Brain microvascular endothelial cell (primary cell): Measurements from ENCODE around the gene PCDHGB3.
A peak's percentile ranks its signal among the peaks of the same experiment; 100 is the strongest.
"Not testable (repeated sequence)": the region's sequence is repeated elsewhere in the genome, so short reads cannot be mapped to it uniquely, and the experiment has no call there.

ENCODE experiments used
- DNase-seq: peaks from one replicate; pipeline ENCODE4 v3.0.0-alpha.2; 2020
- H3K27ac ChIP-seq: fragments of 250-450 bp; sonication (Bioruptor Pico); 2 replicates; pipeline ENCODE4 v1.5.1; 2020; ENCODE audit warnings: mild to moderate bottlenecking, moderate library complexity
- H3K27me3 ChIP-seq: fragments of 250-450 bp; sonication (Bioruptor Pico); replicated peaks from 2 replicates; pipeline ENCODE4 v1.5.1; 2020; ENCODE audit warnings: mild to moderate bottlenecking
- H3K36me3 ChIP-seq: fragments of 250-450 bp; sonication (Bioruptor Pico); replicated peaks from 2 replicates; pipeline ENCODE4 v1.5.1; 2020; ENCODE audit warnings: mild to moderate bottlenecking
- H3K4me3 ChIP-seq: 2 replicates; pipeline ENCODE4 v1.5.1; 2011; ENCODE audit warnings: low read depth, mild to moderate bottlenecking, control low read depth, low read length, moderate library complexity
- CTCF ChIP-seq: IDR thresholded peaks from 2 replicates; pipeline ENCODE4 v1.5.1; 2011; ENCODE audit warnings: low read depth, mild to moderate bottlenecking, moderate library complexity, low read length, control low read depth, inconsistent platforms; ENCODE audit errors: missing control alignments
- in situ Hi-C: cut with HindIII; loops from 2 replicates; pipeline ENCODE4 v1.10.0; 2017; ENCODE audit warnings: low sequenced_read_pairs, low pct_ligation_motif_present

Gene PCDHGB3

DNA sequence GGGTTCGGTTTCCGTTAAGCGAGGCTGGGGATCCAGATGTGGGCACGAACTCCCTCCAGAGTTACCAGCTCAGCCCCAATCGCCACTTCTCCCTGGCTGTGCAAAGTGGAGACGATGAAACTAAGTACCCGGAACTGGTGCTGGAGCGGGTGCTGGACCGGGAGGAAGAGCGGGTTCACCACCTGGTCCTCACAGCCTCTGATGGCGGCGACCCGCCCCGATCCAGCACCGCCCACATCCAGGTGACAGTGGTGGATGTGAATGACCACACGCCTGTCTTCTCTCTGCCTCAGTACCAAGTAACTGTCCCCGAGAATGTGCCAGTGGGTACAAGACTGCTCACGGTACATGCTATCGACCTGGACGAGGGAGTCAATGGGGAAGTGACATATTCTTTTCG is 13.3 kb downstream of the PCDHGB3 start:
- DNase-seq = no peak

GRCh38 chr5:141384471-141385267 is 14.6 kb downstream of the PCDHGB3 start:
- no peak overlapping the region for H3K27ac ChIP-seq
- DNase-seq = no peak
- in situ Hi-C loops = no loop called here
- H3K36me3 ChIP-seq = no peaks in the 10 kb centered on the region
- no peaks in the 10 kb centered on the region for H3K27me3 ChIP-seq
- no peak overlapping the region for H3K4me3 ChIP-seq
- no peak for TF ChIP-seq CTCF

More for the DNA sequence above, 13.3 kb downstream of the PCDHGB3 start:
- H3K36me3 ChIP-seq = no peaks in the 10 kb centered on the region
- no peak overlapping the region for H3K27ac ChIP-seq
- no peak for TF ChIP-seq CTCF
- no peaks in the 10 kb centered on the region for H3K27me3 ChIP-seq
- in situ Hi-C loops = no loop called here
- no peak overlapping the region for H3K4me3 ChIP-seq

- in situ Hi-C loops, H3K36me3 ChIP-seq, H3K27ac ChIP-seq, H3K27me3 ChIP-seq: not testable (repeated sequence)
- peak within 1 kb of the TSS; percentile 30 for H3K4me3 ChIP-seq
- DNase-seq = peak; percentile 40
- peak; percentile 61 for TF ChIP-seq CTCF
Measured at GRCh38 chr5:141387557-141388311, 17.7 kb downstream of the PCDHGB3 start, which contains the start of gene PCDHGB4. Gene PCDHGB4 (plus strand): TSS chr5:141387698. CDS start chr5:141387885, 187 bp downstream.

DNA sequence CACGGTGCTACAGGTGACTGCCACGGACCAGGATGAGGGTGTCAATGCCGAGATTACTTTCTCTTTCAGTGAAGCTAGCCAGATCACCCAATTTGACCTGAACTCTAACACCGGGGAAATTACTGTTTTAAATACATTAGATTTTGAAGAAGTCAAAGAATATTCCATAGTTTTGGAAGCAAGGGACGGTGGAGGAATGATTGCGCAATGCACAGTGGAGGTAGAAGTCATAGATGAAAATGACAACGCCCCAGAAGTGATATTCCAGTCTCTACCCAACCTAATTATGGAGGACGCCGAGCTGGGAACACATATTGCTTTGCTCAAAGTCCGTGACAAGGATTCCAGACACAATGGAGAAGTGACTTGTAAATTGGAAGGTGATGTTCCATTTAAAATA is 18.6 kb downstream of the PCDHGB3 start:
- no peak for TF ChIP-seq CTCF
- DNase-seq = no peak
- in situ Hi-C loops = no loop called here
- Histone ChIP-seq H3K4me3 (no peak overlapping the region), H3K27ac (no peak overlapping the region), H3K36me3 (no peaks in the 10 kb centered on the region), H3K27me3 (no peaks in the 10 kb centered on the region)

GRCh38 chr5:141389153-141390042 is 19.4 kb downstream of the PCDHGB3 start:
- DNase-seq = no peak
- Histone ChIP-seq H3K36me3 (no peaks in the 10 kb centered on the region), H3K27ac (no peak overlapping the region), H3K27me3 (no peaks in the 10 kb centered on the region), H3K4me3 (no peak overlapping the region)
- in situ Hi-C loops = no loop called here
- TF ChIP-seq CTCF = no peak
